ENCODE measurements around the gene CTNNA3.

CTNNA3 gene

GRCh38 chr10:66537186-66537585, 1158.8 kb downstream of the CTNNA3 start:
- no peak for DNase-seq (ENCODE audit: low spot score)

- DNase-seq (ENCODE audit: low spot score), result no peak
Observed at GRCh38 chr10:66535439-66535838, 1160.6 kb downstream of the CTNNA3 start.

- DNase-seq (ENCODE audit: low spot score), result no peak
Observed at GRCh38 chr10:66534866-66535265, 1161.1 kb downstream of the CTNNA3 start.

DNA sequence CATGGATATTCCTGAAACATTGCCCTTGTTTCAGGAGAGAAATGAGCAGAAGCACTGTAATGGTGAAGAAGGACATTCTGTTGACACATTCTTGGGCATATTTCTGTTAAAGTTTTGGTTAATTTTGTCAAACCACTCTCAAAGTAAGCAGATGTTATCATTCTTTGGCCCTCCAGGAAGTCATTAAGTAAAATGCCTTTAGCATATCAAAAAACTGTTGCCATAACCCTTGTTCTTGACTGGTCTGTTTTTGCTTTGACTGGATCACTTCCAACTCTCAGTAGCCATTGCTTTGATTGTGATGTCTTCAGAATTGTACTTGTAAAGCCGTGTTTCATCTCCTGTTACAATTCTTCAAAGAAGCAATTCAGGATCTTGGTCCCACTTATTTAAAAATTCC, 1174.5 kb downstream of the CTNNA3 start:
- DNase-seq (ENCODE audit: low spot score), result no peak

DNA sequence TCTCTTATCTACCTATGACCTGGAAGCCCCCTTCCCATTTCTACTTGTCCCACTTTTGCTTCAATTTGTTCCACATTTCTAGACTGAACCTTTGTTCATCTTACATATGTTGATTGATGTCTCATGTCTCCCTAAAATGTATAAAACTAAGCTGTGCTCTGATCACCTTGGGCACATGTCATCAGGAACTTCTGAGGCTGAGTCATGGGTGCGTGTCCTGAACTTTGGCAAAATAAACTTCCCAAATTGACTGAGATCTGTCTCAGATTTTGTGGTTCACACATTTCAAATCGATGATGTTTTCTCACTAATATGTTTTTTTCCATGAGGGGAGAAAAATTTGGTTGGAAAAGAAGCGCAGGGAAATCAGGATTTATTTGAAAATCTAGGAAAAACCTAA, 1176.4 kb downstream of the CTNNA3 start:
- DNase-seq (ENCODE audit: low spot score), result no peak

DNA sequence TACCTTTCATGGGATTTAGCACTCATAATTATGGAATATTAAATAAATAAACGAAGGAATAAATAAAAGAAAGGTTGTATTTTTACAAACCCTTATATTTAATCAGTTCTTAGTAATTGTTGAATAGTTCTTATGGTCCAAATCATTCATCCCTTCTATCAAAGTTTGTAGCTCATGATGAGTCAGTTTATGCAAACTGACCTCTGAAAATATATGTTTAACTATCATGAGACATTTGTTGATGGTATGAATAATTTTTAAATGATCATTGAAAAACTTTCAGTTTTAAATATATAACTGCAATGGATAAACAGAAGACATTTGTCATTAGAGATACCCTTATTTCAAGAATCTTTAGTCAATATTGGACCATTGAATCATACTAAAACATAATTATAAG, 1181.3 kb downstream of the CTNNA3 start:
- no peak for DNase-seq (ENCODE audit: low spot score)

- no peak for DNase-seq (ENCODE audit: low spot score)
Observed at GRCh38 chr10:66513504-66513903, 1182.5 kb downstream of the CTNNA3 start.

DNA sequence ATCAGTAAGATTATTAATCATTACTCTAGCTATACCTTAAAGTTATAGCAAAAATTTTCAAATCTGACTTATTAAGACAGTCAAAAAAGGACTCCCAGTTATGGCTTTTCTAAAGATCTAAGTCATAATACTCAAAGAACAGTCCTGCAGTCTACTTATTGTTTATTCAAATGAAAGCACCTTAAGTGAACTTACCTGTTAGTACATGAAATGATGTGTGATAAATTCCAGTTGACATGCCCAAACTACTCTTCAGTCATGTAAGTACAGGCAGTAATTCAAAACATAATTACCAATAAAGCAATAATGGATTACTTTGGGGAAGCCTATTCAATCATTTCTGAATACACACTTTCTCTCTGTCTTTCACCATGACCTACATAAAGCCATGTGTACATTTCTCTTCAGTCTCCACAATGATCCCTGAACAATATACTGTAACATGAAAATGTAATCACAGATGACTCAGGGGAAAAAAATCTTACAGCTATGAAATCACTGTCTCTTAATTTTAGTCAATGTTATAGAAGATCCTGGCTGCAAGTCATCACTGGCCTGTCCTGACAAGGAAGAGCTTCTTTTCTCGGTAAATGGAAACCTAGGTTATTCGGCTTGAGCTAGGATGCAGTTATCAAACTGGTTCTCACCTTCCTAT, 1190.9 kb downstream of the CTNNA3 start:
- no peak for DNase-seq (ENCODE audit: low spot score)

DNA sequence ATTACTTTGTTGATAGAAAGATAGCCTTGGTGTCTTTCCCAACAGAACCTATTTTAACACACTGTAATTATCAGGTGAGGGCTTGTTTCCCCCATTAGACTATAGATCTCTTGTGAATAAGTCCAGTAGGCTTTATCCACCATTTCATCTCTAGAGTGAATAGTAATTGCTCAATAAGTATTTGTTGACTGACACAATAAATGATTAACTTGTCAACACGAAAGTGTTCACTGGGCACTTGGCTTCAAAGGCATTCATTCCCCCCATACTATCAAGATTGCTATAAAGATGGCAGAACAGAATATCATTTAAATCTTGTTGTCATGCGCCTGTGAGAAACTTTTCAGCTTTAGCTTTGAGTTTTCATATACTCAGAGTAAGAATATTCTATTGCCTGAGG, 1194.6 kb downstream of the CTNNA3 start:
- no peak for DNase-seq (ENCODE audit: low spot score)

DNA sequence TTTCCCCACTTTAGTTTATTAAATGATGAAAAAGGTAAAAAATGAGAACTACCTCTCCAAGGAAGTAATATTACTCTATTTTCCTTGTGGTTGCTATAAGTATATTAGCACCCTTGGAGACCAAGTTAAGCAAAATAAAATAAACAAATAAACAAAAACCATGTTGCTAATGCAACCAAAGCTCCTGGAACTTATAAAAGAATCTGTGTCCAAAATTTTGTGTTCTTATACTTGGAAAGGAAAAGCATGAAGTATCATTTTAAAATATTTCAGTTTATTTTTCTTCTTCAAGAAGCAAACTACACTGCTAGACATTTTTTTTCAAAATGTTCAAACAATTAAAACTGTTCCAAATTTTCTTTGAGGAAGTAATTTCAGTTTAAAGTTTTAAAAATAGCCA, 1212.0 kb downstream of the CTNNA3 start:
- DNase-seq (ENCODE audit: low spot score), result no peak

DNA sequence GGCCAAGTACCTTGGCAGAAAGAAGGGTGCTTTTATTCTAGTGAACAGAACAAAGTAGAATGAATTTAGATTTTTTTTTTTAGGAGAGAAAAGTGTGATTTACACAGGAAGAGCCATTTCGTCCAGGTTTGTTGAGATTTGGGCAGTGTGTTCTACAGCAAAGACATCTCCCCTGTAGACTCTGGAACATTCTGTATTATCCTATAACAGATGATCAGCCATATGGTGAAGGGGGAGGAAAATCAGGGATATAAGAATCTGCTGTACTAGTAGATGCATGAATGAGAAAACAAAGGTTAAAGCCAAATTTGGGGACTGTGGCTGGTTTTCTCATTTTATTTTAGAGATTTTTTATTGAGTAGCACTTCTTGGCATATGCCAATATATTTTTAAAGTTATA, 1223.8 kb downstream of the CTNNA3 start:
- no peak for DNase-seq (ENCODE audit: low spot score)

DNA sequence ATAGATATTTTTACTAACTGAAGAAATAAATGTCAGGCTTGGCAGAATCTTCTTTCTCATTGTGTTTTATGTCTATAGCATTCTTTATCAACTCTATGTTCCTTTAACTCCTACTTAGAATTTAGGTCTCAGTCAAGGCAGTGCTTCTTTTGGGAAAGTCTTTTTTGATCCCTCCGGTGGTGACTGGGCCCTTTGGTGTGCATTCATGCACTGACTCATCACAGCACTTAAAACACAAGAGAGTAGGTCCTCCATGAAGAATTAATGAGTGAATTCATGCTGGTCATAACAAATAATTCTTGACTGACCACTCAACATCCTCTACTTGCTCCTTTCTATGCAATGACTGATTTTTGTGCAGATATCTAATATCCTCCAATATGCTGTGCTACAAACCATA, 1229.0 kb downstream of the CTNNA3 start:
- DNase-seq (ENCODE audit: low spot score), result no peak

GRCh38 chr10:66466622-66467021, 1229.4 kb downstream of the CTNNA3 start:
- no peak for DNase-seq (ENCODE audit: low spot score)

DNA sequence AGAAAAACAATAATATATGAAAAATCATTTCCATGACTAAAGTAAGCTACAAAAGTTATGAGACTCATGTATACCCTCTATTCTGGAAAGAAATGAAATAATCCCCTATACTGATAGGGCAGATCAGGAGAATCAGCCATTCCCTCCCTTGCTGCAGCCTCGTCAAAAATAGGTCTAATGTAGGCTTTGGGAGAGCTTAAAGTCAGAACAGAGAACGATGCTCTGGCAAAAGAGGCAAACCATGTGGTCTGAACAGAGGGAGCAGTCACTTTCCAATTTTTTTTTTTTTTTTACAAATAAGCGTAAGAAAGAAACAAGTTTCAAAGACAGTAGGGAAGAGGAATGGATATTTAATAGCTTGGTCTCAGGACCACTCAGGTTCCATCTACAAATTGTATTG, 1232.4 kb downstream of the CTNNA3 start:
- no peak for DNase-seq (ENCODE audit: low spot score)

DNA sequence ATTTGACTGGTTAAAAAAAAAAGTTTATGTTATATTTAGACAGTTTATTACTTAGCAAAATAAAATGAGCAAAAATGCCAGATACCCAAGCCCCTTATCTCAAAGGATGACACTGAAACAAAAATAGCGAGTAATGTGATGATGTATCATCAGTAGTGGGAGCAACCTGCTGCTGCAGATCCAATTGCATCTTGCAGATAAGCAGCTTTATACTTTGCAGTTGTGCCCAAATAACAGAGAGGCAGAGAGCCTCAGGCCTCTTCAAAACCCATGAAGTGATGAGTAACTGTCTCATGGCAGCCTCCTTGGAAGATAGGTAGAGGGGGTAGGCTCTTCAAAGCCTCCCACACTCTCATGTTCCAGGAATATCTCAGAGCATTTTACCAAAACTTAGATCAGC, 1238.4 kb downstream of the CTNNA3 start:
- DNase-seq (ENCODE audit: low spot score), result no peak

GRCh38 chr10:66455304-66455703, 1240.7 kb downstream of the CTNNA3 start:
- no peak for DNase-seq (ENCODE audit: low spot score)

- no peak for DNase-seq (ENCODE audit: low spot score)
Observed at GRCh38 chr10:66440568-66440967, 1255.4 kb downstream of the CTNNA3 start.

DNA sequence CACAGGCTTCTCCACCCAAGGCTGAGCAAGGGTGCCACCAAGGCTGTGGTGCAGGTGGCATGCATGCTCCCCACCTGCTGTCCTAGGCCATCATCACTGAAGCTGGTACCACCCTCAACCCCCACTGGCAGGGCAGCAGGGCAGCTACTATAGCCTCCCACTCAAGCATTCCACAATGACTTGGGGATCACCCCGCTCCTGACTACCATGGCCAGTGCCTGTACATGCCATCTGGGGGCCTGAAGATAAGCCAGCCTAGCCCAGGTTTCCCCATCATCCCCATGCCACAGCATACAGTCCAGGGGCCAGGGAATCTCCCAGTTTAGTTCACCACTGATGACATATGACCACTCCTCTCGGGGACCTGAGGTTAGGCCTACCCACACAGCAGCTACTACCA, 1281.1 kb downstream of the CTNNA3 start:
- DNase-seq (ENCODE audit: low spot score), result no peak

DNA sequence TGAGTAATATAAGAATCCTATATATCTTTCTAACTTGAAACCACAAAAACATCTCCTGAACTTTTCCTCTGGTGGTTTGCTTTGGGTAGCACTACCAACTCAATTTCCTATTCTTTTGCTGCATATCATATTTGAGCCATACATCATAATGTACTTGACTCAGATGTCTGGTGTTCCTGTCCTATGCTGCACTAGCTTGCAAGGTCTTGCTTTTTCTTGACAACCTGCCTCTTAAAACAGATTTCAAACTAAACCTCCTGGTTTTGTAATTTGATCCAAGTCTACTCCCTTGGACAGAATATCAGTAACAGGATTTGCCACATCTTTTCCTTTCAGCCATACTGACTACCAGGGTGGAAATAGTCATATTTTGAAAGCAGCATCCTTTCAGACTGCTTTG, 1290.4 kb downstream of the CTNNA3 start:
- no peak for DNase-seq (ENCODE audit: low spot score)

DNA sequence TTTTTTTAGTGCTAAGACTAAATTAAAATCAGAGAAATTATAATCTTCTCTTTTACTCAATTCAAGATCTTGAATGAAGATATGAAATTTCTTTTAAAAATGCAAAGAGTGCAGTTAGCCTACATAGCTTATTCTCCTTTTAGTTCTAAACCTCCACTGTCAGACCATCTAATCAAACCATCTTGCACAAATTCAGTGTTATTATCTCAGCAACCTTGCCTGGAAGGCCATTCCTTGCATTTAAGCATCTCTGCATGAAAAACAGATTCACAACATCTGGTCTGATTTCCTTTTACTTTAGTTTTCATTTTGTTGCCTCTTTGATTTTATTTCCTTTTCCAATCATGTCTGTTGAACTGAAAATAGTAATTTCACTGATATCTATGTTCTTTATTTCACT, 1297.3 kb downstream of the CTNNA3 start:
- no peak for DNase-seq (ENCODE audit: low spot score)

DNA sequence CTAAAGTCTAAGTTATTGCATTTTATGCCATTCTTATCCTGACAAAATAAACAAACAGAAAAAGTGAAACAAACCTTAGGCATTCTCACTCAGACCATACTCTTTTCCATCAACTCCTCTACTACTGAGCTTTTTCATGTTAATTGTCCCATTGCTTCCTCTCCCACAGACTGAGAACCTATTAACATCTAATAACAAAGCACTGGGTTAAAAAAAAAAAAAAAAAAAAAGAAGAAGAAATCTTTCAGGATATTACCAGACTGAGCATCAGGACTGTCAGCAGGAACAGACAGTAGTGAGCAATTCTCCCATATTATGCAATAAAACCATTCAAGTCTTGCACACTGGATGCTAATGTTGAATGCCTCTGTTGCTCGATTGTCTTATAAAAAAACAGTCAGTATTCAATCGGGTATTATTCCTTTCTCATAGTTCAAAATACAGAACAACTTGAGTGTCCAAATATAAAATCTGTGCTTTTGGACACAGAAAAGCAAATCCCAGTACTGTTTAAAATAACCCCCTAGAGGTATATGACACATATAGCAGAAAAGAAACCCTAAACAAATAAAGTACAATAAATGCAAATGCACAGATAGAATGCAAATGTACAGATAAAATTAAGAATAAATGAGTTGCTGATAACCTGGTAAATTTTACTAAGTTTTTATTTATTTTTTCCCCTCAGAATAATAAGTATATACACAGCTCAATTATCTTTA, 1301.5 kb downstream of the CTNNA3 start:
- no peak for DNase-seq (ENCODE audit: low spot score)

DNA sequence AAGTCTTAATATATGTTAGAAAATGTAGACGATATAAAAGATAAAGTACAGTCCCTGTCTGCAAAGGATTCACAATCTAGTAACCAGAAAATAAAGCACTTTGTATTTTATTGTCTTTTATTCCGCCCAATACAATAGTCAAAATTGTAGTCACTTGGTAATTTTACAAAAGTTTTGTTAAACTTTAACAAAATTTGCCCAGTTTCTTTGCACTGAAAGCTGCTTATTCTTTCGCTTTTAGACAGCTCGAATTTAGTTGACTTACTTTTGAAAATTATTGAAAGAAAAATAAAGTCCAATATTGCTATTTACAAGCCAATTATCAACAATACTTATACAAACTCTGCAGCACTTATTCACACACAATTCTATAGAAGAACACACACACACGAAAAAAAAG, 1305.1 kb downstream of the CTNNA3 start:
- no peak for DNase-seq (ENCODE audit: low spot score)

- DNase-seq (ENCODE audit: low spot score), result no peak
Observed at GRCh38 chr10:66381045-66381444, 1315.0 kb downstream of the CTNNA3 start.
